Globus pallidus (tissue), 1 donor: ENCODE data around the gene RICTOR.
"Not testable (repeated sequence)": the region's sequence is repeated elsewhere in the genome, so short reads cannot be mapped to it uniquely, and the experiment has no call there.

ENCODE experiments used
- DNase-seq: peaks from one replicate; pipeline ENCODE4 v3.0.0-alpha.2; 2015; ENCODE audit warnings: low spot score

The RICTOR gene

DNA sequence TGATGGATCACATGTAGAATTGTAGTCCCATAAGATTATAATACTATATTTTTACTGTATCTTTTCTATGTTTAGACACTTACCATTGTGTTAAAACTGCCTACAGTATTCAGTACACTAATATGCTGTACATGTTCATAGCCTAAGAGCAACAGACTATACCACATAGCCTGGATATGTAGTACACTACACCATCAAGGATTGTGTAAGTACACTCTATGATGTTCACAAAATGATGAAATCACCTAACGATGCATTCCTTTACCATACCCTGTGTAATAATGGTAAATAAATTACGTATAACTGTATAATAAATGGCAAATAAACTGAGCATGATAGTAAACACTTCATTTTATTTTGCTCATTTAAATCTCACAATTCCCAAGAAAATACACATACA lies 60.3 kb downstream of the RICTOR start:
- no peak for DNase-seq

DNA sequence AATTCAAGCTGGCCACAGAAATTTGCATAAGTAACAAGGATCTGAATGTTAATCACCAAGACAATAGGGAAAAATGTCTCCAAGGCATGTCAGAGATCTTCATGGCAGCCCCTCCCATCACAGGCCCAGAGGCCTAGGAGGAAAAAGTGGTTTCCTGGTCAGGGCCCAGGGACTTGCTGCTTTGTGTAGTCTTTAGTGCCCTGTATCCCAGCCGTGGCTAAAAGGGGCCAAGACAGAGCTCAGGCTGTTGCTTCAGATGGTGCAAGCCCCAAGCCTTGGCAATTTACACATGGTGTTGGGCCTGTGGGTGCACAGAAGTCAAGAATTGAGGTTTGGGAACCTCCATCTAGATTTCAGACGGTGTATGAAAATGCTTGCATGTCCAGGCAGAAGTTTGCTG lies 63.2 kb downstream of the RICTOR start:
- not testable (repeated sequence) for DNase-seq

DNA sequence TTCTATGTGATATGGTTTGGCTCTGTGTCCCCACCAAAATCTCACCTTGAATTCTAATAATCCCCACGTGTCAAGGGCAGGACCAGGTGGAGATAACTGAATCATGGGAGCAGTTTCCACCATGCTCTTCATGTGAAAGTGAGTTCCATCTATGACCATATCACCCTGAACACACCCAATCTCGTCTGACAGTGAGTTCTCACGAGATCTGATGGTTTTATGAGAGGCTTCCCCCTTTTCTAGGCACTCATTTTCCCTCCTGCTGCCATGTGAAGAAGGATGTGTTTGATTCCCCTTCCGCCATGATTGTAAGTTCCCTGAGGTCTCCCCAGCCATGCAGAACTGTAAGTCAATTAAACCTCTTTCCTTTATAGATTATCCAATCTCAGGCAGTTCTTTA lies 64.2 kb downstream of the RICTOR start:
- DNase-seq = no peak

DNA sequence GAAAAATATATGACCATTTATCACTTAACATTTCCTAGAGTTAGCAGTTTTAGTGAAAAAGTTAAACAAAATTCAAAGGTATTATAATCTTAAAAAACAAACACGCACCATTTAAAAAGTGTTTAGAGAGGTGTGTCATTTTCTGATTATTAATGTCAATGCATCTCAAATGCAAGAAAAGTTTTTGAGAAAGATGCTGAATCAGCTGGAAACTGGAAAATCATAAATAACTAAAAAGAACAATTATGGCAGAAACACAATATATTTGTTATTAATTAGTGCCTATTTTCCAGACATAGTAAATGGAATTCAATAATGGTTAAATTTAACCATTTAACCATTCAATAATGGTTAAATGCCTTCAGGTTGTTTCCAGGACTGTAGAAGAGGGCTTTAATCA lies 64.9 kb downstream of the RICTOR start:
- no peak for DNase-seq

DNA sequence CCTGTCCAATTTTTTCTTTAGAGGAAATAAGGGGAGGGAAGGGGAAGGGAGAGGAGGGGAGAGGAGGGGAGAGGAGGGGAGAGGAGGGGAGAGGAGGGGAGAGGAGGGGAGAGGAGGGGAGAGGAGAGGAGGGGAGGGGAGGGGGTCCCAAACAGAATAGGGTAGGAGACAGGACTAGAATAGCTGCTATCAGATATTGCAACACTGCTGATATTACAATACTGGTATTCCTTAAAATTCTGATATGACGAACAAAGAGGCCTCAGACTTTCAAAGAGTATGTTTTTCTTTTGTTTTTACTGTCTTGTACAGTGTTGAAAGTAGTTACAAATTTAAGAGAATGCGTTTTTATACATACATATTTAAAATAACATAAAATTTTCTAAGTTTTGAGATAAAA lies 67.5 kb downstream of the RICTOR start:
- DNase-seq = no peak

DNA sequence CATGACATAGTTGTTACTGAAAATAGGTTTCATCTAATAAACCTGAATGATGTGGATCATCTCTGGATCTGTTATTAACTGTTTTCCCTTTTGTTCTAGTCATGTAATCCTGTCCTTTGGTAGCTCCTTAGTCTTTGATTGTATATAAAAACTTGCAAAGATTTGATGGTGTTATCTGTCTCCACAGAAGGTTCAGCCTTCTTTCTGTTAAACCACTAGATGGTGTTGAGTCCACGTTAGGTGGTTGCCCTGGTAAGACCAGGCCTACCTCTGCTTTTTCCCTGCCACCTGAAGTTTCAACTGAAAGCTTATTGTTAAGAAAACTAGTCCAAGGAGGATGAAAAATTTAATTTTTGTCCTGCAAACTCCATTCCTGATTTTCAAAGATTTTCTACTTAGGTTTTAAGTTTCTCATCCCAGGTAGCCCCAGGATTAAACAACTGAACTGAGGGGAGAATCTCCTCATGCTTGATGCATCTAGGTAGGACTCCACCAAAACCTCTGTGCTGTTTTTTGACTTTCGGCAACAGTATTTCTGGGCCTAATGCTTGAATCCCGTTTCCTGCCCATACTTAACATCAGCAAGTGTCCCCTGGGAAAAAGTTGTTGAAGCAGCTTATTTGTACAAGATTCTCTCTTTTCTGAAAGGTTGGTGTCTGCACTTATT lies 68.5 kb downstream of the RICTOR start:
- no peak for DNase-seq

DNA sequence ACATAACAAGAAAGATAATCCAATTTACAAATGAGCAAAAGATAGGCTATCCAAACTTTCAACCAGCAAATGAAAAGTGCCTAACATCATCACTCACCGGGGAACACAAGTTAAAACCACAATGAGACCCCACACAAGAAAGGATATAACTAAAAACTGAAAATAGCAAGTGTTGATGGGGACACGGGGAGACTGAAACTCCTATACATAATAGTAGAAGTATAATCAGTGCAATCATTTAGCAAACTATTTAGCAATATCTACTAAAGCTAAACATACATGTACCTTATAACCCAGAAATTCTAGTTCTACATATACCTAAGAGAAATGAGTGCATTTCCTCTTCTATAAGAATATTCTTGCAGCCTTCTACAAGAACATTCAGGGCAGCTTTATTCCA lies 72.5 kb downstream of the RICTOR start:
- DNase-seq = no peak

DNA sequence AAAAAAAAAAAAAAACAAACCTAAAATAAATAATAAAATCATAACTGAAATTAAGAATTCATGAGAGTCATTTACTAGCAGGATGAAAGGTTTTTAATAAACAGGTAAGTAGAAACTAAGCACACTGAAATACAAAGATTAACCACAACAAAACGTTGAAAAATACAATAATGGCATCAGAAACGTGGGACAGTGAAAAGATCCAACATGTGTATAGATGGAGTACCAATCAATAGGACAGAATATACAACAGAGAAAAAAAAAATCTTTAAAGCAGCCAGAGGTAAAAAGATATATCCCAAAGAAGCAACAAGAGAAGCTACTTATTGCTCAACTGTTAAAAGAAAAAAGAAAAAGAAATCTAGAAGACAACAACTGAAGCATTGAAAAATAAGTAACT lies 75.2 kb downstream of the RICTOR start:
- no peak for DNase-seq

DNA sequence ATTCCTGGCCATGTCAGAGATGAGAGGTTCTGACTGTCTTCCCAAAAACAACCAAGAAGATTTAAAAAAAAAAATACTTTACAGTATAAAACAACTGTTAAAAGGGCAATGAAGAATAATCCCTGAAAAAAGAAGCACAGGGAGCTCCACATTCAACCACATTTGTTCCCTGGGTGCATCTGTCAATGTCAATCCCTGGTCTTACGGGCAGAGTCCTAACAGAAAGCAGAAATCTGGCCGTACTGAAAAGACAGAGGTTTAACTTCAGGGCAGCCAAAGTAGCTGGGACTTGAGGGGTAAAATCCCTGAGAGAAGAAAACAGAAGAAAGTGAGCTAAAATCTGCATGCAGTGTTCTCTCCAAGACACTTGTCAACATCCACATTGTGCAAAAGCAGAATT lies 76.6 kb downstream of the RICTOR start:
- DNase-seq = no peak

DNA sequence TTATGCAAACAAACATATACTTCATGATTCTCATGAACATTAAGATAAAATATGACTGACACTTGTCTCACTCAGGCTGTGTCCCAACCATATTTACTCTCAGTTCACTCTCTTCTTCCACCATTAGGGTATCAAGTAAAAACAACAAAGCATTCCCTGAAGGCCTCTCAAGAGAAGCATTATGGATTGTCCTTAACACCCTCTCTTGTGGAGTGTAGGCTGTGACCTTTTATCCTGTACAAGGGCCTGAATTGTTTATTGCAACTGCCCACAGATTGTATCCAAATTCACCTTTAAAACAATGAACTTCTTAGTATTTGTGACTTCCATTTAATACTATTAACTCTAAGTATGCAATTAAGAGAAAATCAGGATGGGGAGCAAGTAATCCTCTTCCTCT lies 78.1 kb downstream of the RICTOR start:
- no peak for DNase-seq

DNA sequence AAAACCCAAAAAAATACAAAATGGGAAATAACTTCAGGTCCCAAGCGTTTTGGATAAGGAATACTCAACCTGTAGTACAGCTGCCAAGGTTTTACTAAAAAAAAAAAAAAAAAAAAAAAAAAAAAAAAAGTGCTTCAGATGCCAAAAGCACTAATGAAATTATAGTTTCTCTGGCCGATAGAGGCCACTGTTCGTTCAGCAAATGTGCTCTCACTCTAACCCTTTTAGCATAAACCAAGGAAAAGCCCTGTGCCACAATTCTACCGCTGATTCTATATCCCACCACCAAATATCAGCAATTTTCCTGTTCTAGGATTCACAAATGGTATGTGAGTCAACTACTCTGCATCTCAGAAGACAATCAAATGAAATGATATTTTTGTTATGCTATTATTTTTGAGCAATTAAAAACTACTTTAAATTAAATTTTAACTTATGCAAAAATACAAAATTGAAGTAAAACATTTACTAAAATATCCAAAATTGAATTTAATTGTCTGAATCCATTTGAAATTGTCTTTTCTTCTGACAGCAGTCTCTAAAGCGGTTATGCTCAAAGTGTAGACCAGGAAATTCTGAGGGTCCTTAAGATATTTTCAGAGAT lies 79.8 kb downstream of the RICTOR start:
- peak; percentile 62 for DNase-seq

DNA sequence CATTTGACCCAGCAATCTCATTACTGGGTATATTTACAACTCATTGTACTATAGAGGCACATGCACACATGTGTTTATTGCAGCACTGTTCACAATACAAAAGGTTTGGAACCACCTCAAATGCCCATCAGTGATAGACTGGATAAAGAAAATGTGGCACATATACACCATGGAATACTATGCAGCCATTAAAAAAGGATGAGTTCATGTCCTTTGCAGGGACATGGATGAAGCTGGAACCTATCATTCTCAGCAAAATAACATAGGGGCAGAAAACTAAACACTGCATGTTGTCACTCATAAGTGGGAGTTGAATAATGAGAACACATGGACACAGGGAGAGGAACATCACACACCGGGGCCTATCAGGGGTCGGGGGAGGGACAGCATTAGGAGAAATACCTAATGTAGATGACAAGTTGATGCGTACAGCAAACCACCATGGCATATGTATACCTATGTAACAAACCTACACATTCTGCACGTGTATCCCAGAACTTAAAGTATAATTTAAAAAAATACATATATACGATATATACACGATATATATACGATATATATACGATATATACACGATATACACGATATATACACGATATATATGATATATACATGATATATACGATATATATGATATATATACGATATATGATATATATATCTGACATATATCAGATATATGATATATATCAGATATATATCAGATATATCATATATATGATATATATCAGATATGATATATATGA lies 84.1 kb downstream of the RICTOR start:
- not testable (repeated sequence) for DNase-seq

DNA sequence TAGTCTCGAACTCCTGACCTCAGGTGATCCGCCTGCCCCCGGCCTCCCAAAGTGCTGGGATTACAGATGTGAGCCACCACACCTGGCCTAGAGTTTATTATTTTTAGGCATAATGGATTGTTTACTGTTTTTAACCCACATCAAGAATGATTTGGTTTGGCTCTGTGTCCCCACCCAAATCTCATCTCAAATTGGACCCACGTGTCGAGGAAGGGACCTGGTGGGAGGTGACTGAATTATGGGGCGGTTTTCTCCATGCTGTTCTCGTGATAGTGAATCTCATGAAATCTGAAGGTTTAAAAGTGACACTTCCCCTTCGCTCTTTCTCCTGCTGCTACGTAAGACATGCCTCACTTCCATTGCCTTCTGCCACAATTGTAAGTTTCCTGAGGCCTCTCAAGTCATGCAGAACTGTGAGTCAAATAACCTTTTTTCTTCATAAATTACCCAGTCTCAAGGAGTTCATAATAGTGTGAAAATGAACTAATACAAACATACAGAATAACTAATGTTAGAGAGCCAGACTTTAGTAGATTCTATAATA lies 88.2 kb downstream of the RICTOR start:
- DNase-seq = no peak

DNA sequence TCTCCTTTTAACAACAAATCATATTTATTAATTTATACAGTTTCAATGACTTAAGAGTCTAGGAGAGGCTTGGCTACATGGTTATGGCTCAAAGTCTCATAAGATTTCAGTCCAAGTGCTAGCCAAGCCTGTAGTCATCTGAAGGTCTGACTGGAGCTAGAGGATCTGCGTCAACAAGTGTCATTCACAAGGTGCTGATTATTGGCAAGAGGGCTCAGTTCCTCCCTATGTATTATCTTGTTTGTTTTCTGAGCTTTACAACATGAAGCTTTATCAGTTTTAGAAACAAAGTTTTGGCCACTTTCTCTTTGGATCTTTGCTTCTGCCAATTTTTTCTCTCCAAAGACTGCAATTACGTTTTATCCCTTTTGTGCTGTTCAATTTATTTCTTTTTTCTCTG lies 94.7 kb downstream of the RICTOR start:
- no peak for DNase-seq

DNA sequence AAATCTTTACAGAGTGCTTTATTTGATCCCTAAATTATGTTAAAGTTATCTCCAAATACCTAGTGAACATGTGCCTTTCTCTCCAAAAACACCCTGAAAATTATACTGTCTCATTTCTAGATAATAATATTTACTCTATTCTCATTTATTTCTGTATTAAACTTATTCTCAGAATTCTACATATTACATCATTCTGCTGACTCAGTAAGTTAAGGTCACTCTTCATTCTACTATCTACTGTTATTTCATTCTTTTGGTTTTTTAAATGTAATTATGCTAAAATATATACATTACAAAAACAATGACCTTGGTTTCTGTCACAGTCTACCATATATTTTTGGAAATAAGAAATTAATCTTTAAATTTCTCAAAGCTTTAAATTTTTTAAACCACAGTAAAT lies 96.2 kb downstream of the RICTOR start:
- DNase-seq = no peak

DNA sequence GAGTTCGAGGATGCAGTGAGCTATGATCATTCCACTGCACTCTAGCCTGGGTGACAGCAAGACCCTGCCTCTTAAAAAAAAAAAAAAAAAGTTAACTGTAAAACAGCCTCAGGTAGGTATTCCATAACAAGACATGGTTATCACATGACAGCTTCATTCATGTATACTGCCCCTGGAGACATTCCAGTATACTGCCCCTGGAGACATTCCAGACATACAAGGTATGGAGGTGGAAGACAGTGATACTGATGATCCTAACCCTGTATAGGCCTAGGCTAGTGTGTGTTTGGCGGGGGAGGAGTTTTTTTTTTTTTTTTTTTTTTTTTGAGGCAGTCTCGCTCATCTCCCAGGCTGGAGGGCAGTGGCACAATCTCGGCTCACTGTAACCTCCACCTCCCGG lies 105.5 kb downstream of the RICTOR start:
- DNase-seq = no peak

DNA sequence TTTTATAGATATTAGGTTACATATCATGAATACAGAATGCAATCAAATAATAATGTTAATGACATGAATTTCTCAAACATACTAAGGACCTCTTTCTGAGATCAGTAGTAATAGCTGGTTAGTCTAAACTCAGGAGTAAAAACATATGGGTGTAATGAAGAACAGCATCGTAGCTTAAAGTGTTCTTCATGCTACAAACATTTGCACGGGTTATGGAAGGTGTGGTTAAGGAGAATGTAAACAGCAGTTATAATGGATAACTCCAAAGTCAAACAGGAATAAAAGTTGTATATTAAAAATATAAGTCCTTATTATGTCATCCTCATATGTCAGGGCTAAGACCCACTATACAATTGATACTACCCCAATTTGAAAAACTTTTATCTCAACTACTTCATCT lies 112.5 kb downstream of the RICTOR start:
- no peak for DNase-seq

DNA sequence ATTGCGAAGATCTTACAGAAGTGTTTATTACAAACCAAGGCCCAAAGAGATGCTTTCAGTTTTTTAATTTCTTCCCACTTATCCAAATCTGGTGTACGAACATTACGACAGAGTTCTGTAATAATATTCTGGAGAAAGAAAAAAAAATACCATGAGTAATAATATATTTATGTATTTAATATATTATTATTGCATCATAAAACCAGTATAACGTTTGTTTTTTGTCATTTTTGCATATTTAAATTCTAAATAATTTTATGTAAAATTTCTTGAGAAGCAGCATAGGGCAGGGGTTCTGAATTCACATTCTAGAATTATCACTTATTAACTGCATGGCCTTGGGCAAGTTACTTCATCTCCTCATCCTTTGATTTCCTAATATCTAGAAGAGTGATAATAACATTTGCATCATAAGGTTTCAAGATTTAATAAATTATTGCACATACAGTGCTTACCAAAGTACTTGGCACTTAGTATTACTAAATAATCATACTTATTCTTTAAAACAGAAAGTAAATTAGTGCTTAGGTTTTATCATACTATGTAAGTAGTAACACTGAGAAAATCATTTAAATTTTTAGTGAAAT lies 120.7 kb downstream of the RICTOR start:
- DNase-seq = no peak

DNA sequence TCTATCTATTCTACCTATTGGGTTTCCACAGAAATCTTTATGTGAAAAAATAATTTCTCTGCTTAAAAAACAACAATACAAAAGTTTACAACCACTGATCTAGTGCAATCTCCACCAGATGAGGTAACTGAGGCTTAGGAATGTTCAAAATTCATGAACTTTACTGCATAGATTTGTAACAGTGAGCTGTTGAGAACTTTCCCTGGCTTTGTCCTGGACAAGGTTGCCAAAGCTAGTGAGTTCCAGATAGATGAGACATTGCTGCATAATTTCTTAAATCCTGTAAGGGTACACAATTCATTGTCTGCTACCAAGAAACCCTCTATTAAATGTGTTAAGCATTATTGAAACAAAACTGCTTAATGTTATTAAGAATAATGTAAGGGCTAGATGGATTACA lies 125.7 kb downstream of the RICTOR start:
- DNase-seq = no peak

DNA sequence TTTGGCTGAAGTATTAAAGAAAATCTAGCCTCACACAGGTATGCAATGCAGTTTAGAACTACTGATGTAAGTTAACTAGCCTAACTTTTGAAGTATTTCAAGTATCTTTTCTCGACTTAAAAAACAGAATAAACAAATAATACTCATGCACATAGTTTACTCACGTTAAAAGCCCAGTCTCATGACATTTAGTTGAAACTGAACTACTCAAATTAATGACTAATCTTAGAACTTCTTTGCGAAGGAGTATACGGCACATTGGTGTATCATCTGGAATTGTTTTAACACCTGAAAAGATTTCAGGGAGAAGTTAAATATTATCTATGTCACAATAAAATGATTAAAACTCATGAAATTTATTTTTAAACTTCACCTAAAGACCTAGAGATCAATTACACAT lies 129.9 kb downstream of the RICTOR start:
- DNase-seq = no peak

DNA sequence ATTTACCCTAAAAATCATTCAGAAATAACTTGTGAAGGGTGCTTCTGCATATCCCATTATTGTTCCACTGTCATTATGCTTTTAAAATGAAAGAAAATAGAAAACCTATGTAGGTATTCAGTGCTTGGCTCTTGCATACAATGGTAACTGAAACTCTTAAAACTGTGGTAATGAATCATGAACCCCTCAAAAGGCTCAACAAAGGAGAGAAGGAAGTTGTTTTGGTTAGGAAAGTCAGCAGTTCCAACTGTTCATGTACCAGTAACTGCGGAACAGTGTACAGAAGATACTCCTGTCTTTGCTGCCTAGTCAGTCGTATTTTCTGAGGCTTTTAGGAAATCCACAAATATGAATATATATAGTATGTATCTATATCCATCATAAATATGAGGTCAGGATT lies 132.3 kb downstream of the RICTOR start:
- DNase-seq = no peak

DNA sequence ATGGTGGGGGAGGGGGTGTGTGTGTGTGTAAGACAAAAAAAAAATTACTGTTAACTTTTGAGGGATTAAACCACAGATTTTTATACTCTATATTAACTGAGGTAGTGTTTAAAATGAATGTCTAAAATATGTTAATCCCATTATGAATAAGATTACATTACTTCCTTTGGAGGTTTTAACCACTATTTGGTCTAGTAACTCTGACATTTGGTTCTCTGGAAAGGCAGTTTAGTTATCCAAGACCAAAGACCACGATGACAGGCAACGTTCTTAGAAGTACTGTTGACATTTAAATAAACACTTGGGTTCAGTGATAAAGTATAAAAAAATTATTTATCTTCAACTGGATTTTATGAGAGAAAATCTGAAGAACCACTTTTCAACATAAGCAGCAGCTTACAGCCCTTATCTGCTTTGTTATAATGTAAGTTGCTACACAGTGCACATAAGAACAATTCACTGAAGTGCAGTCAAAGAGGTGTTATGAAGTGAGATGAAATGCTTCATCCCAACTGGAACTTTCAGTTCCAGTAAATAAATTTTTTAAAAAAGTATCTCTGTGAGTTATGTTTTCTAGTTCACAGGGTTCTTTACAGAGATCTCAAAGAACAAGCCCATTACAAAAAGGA lies 133.9 kb downstream of the RICTOR start:
- DNase-seq = no peak
